T-cell (primary cell): ENCODE measurements around the gene EGLN2. TPM values are rescaled to one million over a fixed set of nuclear protein-coding genes. Genes with fewer than 3 reads are reported as not detected.
A peak's percentile ranks its signal among the peaks of the same experiment; 100 is the strongest.

Experiments
- ATAC-seq, 4 experiments: fragments of 200-7000 bp in 3 of 4; fragments of 150-1000 bp in 1 of 4; cut with Tn5 transposase; replicated peaks in 1 of 4; 1 replicate in 3 of 4; 2 replicates in 1 of 4; pipeline ENCODE4 v1.10.0; 2021; ENCODE audit warnings: moderate library complexity in 3 of 4, mild to moderate bottlenecking in 2 of 4, moderate number of reproducible peaks in 1 of 4
- CTCF ChIA-PET, 2 donors: fragments of 300-600 bp; sonication (Branson Sonifier 250); formaldehyde crosslinking; loops; one replicate each; lab custom pipeline; 2022; ENCODE audit warnings: antibody characterized with exemption in 2 of 2; lab: Charles Lee
- POLR2A ChIA-PET, 2 donors: fragments of 300-600 bp; sonication (Branson Sonifier 250); formaldehyde crosslinking; loops; one replicate each; lab custom pipeline; 2022; ENCODE audit warnings: antibody characterized with exemption in 2 of 2; lab: Charles Lee
- DNase-seq, 35 experiments: peaks; one replicate each; pipeline versions ENCODE4 v3.0.0 to v3.0.0-alpha.2; 2013 to 2023
- H3K27ac ChIP-seq: one replicate; pipeline ENCODE4 v1.5.1; 2013; ENCODE audit warnings: low read length
- H3K27me3 ChIP-seq, 2 experiments: replicated peaks in 1 of 2; 1 replicate in 1 of 2; 2 replicates in 1 of 2; pipeline versions ENCODE4 v1.6.1 to v1.7.0; 2013; ENCODE audit warnings: low read length in 1 of 2, mixed read lengths in 1 of 2; ENCODE audit not compliant: control insufficient read depth in 2 of 2, insufficient read depth in 2 of 2; ENCODE audit errors: extremely low read depth in 1 of 2
- H3K36me3 ChIP-seq, 2 donors: 1 replicate in 1 of 2; 2 replicates in 1 of 2; pipeline versions ENCODE4 v1.6.1 to v1.7.0; 2013; ENCODE audit warnings: low read length in 1 of 2; ENCODE audit not compliant: control insufficient read depth in 2 of 2, insufficient read depth in 1 of 2; ENCODE audit errors: extremely low read depth in 1 of 2
- H3K4me1 ChIP-seq, 2 experiments: 1 replicate in 1 of 2; 2 replicates in 1 of 2; pipeline versions ENCODE4 v1.6.1 to v1.7.0; 2013; ENCODE audit warnings: low read length in 2 of 2, mixed read lengths in 1 of 2; ENCODE audit not compliant: insufficient read depth in 2 of 2, control insufficient read depth in 1 of 2; ENCODE audit errors: extremely low read depth in 1 of 2
- H3K4me3 ChIP-seq, 2 donors: 1 replicate in 1 of 2; 2 replicates in 1 of 2; pipeline versions ENCODE4 v1.5.1 to v1.7.0; 2013; ENCODE audit warnings: mild to moderate bottlenecking in 2 of 2, low read length in 1 of 2, moderate library complexity in 1 of 2; ENCODE audit not compliant: control insufficient read depth in 1 of 2; ENCODE audit errors: extremely low read depth in 1 of 2
- H3K9me3 ChIP-seq: 2 replicates; pipeline ENCODE4 v1.7.0; 2013
- H3K27ac Mint-ChIP-seq, 2 donors: one replicate each; pipeline ENCODE4 v1.8.0; 2020 to 2021; ENCODE audit warnings: mild to moderate bottlenecking in 2 of 2, mixed read lengths in 2 of 2
- H3K27me3 Mint-ChIP-seq, 2 donors: one replicate each; pipeline ENCODE4 v1.8.0; 2021 to 2022; ENCODE audit warnings: mixed read lengths in 2 of 2
- H3K36me3 Mint-ChIP-seq: one replicate; pipeline ENCODE4 v1.8.0; 2021; ENCODE audit warnings: mixed read lengths
- H3K4me1 Mint-ChIP-seq, 3 donors: one replicate each; pipeline ENCODE4 v1.8.0; 2020 to 2022; ENCODE audit warnings: mixed read lengths in 3 of 3, mild to moderate bottlenecking in 1 of 3
- H3K4me3 Mint-ChIP-seq, 3 donors: one replicate each; pipeline ENCODE4 v1.8.0; 2020 to 2022; ENCODE audit warnings: mild to moderate bottlenecking in 3 of 3, mixed read lengths in 3 of 3, moderate library complexity in 3 of 3
- H3K9me3 Mint-ChIP-seq, 3 donors: one replicate each; pipeline ENCODE4 v1.8.0; 2020 to 2022; ENCODE audit warnings: mixed read lengths in 3 of 3
- WGBS: methylation state at CpG from one replicate; pipeline ENCODE4 v1.1.5; 2013; ENCODE audit warnings: missing lambda C conversion rate; ENCODE audit not compliant: insufficient coverage; 5-methylcytosine and 5-hydroxymethylcytosine counted together
- total RNA-seq, 35 experiments: library from RNA in 6 of 35; stranded (reverse) in 6 of 35; fragments of 120-200 nt in 1 of 35; gene quantifications; one replicate each; pipeline versions ENCODE4 v1.2.1 to v1.2.4 and lab custom pipeline; 2013 to 2026

The EGLN2 gene
- total RNA-seq, 5 donors from 2014 or later (not counting 1 experiment from before 2014, with no cell fraction given) = 150 to 234 (median 224) TPM

DNA sequence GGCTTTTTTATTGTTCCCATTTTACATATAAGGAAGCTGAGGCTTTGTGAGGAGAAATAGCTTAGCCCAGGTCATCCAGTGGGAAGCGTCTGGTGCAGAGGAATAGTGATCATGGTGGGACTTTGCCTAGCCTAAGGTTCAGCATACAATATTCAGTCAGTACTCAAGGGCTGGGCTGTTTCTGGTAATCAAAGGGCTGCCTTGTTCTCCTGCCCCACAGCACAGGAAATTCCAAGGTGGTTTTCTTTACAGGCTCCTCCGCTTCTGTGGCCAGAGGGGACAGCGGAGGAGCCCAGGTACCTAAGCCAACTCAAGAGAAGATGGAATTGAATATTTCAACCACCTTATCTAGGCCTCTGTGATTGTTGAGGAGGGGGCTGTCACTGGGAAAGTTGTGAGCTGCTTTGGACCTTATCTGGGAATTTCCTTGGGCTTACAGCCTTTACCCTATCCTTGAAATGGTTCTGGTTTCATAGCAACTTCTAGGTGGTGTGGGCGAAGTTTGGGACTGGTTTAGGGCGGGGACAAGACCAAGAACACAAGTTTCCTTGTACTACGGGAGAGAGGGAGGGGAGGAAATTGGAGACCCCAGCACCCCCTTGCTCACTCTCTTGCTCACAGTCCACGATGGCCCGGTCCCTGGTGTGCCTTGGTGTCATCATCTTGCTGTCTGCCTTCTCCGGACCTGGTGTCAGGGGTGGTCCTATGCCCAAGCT is 23.9 kb upstream of the EGLN2 start, which contains the start of gene MIA:
Gene MIA (plus strand): TSS at position 606 of the 716 bp plus-strand sequence. CDS start 22 bp downstream, at position 628.
- Mint-ChIP-seq H3K4me3 (no peak within 1 kb of the TSS), H3K9me3 (peaks cover 0 to 3% (median 0%) of the 10 kb centered on the region in 3 donors), H3K27ac (peak within 1 kb of the TSS; percentile 28 to 74), H3K4me1 (peaks cover 32 to 39% (median 39%) of the 10 kb centered on the region in 3 donors), H3K36me3 (peaks cover 10% of the 10 kb centered on the region), H3K27me3 (no peaks in the 10 kb centered on the region)
- no CpG with 5 or more reads among the region's 9 CpGs for WGBS
- H3K4me3 ChIP-seq = no peak within 1 kb of the TSS
- no peak for DNase-seq
- CTCF ChIA-PET = interaction anchor here in 1 of 2 donors (1.1 kb wide), 1 partner anchor 32 kb away, joined by 4 read pairs; no protein-coding TSS in a partner anchor
- H3K27me3 ChIP-seq = no peaks in the 10 kb centered on the region
- H3K27ac ChIP-seq = no peak within 1 kb of the TSS
- no peaks in the 10 kb centered on the region for H3K9me3 ChIP-seq
- H3K4me1 ChIP-seq = peaks cover 9 to 35% of the 10 kb centered on the region in 2 experiments
- no peak for ATAC-seq
- POLR2A ChIA-PET = no interaction called here
- H3K36me3 ChIP-seq = peaks cover 0 to 3% of the 10 kb centered on the region in 2 donors

GRCh38 chr19:40775632-40776022 is 23.4 kb upstream of the EGLN2 start:
- Histone ChIP-seq H3K9me3 (no peaks in the 10 kb centered on the region), H3K4me3 (no peak overlapping the region), H3K36me3 (peaks cover 0 to 5% of the 10 kb centered on the region in 2 donors), H3K4me1 (peaks cover 9 to 32% of the 10 kb centered on the region in 2 experiments), H3K27me3 (no peaks in the 10 kb centered on the region), H3K27ac (no peak overlapping the region)
- peak overlapping the region in 1 of 2 donors; percentile 52 for H3K27ac Mint-ChIP-seq
- H3K4me3 Mint-ChIP-seq = no peak overlapping the region
- CTCF ChIA-PET = no interaction called here
- peaks cover 29 to 41% (median 41%) of the 10 kb centered on the region in 3 donors for H3K4me1 Mint-ChIP-seq
- DNase-seq (no peak), ATAC-seq (no peak)
- POLR2A ChIA-PET = no interaction called here
- peaks cover 8% of the 10 kb centered on the region for H3K36me3 Mint-ChIP-seq
- 100% methylated on average over 2 of the region's 10 CpGs for WGBS
- peaks cover 0 to 3% (median 0%) of the 10 kb centered on the region in 3 donors for H3K9me3 Mint-ChIP-seq
- no peaks in the 10 kb centered on the region for H3K27me3 Mint-ChIP-seq

DNA sequence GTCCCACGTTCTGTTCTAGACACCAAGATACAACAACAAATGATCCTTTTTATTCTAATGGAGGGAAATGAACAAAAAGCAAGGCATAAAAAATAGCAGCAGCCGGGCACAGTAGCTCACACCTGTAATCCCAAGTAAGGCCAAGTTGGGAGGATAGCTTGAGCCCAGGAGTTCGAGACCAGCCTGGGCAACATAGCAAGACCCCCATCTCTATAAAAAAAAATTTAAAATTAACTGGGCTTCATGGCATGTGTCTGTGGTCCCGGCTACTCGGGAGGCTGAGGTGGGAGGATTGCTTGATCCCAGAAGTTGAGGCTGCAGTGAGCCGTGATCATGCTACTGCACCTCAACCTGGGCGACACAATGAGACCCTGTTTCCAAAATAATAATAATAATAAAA is 22.6 kb upstream of the EGLN2 start:
- Histone ChIP-seq H3K9me3 (no peaks in the 10 kb centered on the region), H3K4me3 (no peak overlapping the region), H3K27ac (peak overlapping the region; percentile 86), H3K27me3 (no peaks in the 10 kb centered on the region), H3K36me3 (peaks cover 0 to 5% of the 10 kb centered on the region in 2 donors), H3K4me1 (peaks cover 9 to 26% of the 10 kb centered on the region in 2 experiments)
- Mint-ChIP-seq H3K4me1 (peaks cover 23 to 37% (median 37%) of the 10 kb centered on the region in 3 donors), H3K27ac (peak overlapping the region; percentile 74 to 96), H3K9me3 (no peaks in the 10 kb centered on the region), H3K27me3 (no peaks in the 10 kb centered on the region), H3K36me3 (peaks cover 6% of the 10 kb centered on the region), H3K4me3 (peak overlapping the region in 1 of 3 donors; percentile 83)
- CTCF ChIA-PET = interaction anchor here in 1 of 2 donors (1.4 to 2.6 kb wide), 3 partner anchors 43 to 113 kb away, joined by 3 to 11 read pairs (median 8); partner anchors contain the start of genes COQ8B and ITPKC
- POLR2A ChIA-PET = no interaction called here
- DNase-seq (no peak), ATAC-seq (no peak)
- WGBS = no CpG with 5 or more reads among the region's 7 CpGs

GRCh38 chr19:40776932-40777644 is 21.9 kb upstream of the EGLN2 start:
- Histone ChIP-seq H3K4me1 (peaks cover 9 to 26% of the 10 kb centered on the region in 2 experiments), H3K27me3 (no peaks in the 10 kb centered on the region), H3K27ac (peak overlapping the region; percentile 86), H3K36me3 (peaks cover 0 to 6% of the 10 kb centered on the region in 2 donors), H3K4me3 (peak overlapping the region; percentile 67 to 96), H3K9me3 (no peaks in the 10 kb centered on the region)
- POLR2A ChIA-PET = interaction anchor here (0.5 to 2.5 kb wide), 8 partner anchors 18 to 486 kb away, joined by 3 to 23 read pairs (median 6); partner anchors contain the start of genes EGLN2 (in 2 of the 2), ACTMAP (in 1 of the 2) and SNRPA (in 1 of the 2)
- ATAC-seq (peak; percentile 69 to 76 (median 74)), DNase-seq (peak; percentile 78 to 96 (median 90))
- H3K27ac Mint-ChIP-seq = peak overlapping the region; percentile 96
- no peaks in the 10 kb centered on the region for H3K27me3 Mint-ChIP-seq
- H3K9me3 Mint-ChIP-seq = no peaks in the 10 kb centered on the region
- H3K4me1 Mint-ChIP-seq = peaks cover 25 to 41% (median 38%) of the 10 kb centered on the region in 3 donors
- peak overlapping the region; percentile 83 to 90 (median 88) for H3K4me3 Mint-ChIP-seq
- 3% methylated on average over 7 of the region's 13 CpGs for WGBS
- H3K36me3 Mint-ChIP-seq = peaks cover 9% of the 10 kb centered on the region
- CTCF ChIA-PET = interaction anchor here (0.5 to 3.3 kb wide), 18 partner anchors 11 to 640 kb away, joined by 3 to 30 read pairs (median 4); partner anchors contain the start of genes ACTMAP (in 1 of the 2), C19orf47 (in 1 of the 2), COQ8B (in 1 of the 2) and EGLN2 (in 1 of the 2)

GRCh38 chr19:40777645-40777936 is 21.4 kb upstream of the EGLN2 start:
- no peaks in the 10 kb centered on the region for H3K9me3 ChIP-seq
- peaks cover 9 to 26% of the 10 kb centered on the region in 2 experiments for H3K4me1 ChIP-seq
- CTCF ChIA-PET = interaction anchor here (0.5 to 3.3 kb wide), 20 partner anchors 12 to 1181 kb away, joined by 3 to 30 read pairs (median 3); partner anchors contain the start of genes ACTMAP (in 1 of the 2), C19orf47 (in 1 of the 2), COQ8B (in 1 of the 2) and EGLN2 (in 1 of the 2)
- H3K36me3 Mint-ChIP-seq = peaks cover 13% of the 10 kb centered on the region
- H3K4me1 Mint-ChIP-seq = peaks cover 26 to 40% (median 38%) of the 10 kb centered on the region in 3 donors
- H3K9me3 Mint-ChIP-seq = no peaks in the 10 kb centered on the region
- peak overlapping the region; percentile 67 to 96 for H3K4me3 ChIP-seq
- H3K27ac Mint-ChIP-seq = peak overlapping the region; percentile 96
- H3K27me3 ChIP-seq = no peaks in the 10 kb centered on the region
- DNase-seq = no peak
- peak overlapping the region; percentile 86 for H3K27ac ChIP-seq
- H3K36me3 ChIP-seq = peaks cover 0 to 7% of the 10 kb centered on the region in 2 donors
- no peak for ATAC-seq
- H3K4me3 Mint-ChIP-seq = peak overlapping the region; percentile 83 to 90 (median 88)
- whole genome bisulfite sequencing = 0% methylated on average over 7 of the region's 10 CpGs
- POLR2A ChIA-PET = interaction anchor here (0.5 to 2.5 kb wide), 10 partner anchors 18 to 486 kb away, joined by 3 to 23 read pairs (median 6); partner anchors contain the start of genes ACTMAP (in 1 of the 2), COQ8B (in 1 of the 2), EGLN2 (in 1 of the 2) and ITPKC (in 1 of the 2)
- H3K27me3 Mint-ChIP-seq = no peaks in the 10 kb centered on the region
